ENCODE results near the gene CLPTM1.

- TF ChIP-seq REST (IDR thresholded peaks at IDR 0.05; ENCODE audit: insufficient read depth in 1 of 2, low read depth in 2 of 2, low read length in 2 of 2) (no peak), SIN3A (IDR thresholded peaks at IDR 0.05; ENCODE audit: borderline replicate concordance, insufficient read depth, low read length) (no peak), POLR2AphosphoS5 (IDR thresholded peaks at IDR 0.05; ENCODE audit: low read depth, low read length) (no peak), TAF1 (IDR thresholded peaks at IDR 0.05; ENCODE audit: borderline replicate concordance, insufficient read depth, low read length) (no peak), FOXP2 (optimal IDR thresholded peaks at IDR 0.05; ENCODE audit: borderline replicate concordance, extremely low read depth, extremely low read length, insufficient read depth) (no peak)
Measured at GRCh38 chr19:45005787-45006186, 50.6 kb downstream of the CLPTM1 start.
